Measurements from ENCODE around the gene GLUL.

The GLUL gene

GRCh38 chr1:182426442-182427430 is 35.1 kb upstream of the GLUL start:
- TF ChIP-seq CTCF (IDR thresholded peaks at IDR 0.05; ENCODE audit: insufficient read depth, low read depth, low read length, missing control alignments): no peak
- DNase-seq (ENCODE audit: low read depth): peak; percentile 92
- peak overlapping the region; percentile 17 for H3K4me3 ChIP-seq (ENCODE audit: low read depth, low read length)

- no peak for TF ChIP-seq CTCF (IDR thresholded peaks at IDR 0.05; ENCODE audit: insufficient read depth, low read depth, low read length, missing control alignments)
- H3K4me3 ChIP-seq (ENCODE audit: low read depth, low read length): no peak overlapping the region
- DNase-seq (ENCODE audit: low read depth): no peak
Measured at GRCh38 chr1:182415789-182416188, 24.2 kb upstream of the GLUL start.

- no peak overlapping the region for H3K4me3 ChIP-seq (ENCODE audit: low read depth, low read length)
- DNase-seq (ENCODE audit: low read depth): no peak
- TF ChIP-seq CTCF (IDR thresholded peaks at IDR 0.05; ENCODE audit: insufficient read depth, low read depth, low read length, missing control alignments): no peak
Measured at GRCh38 chr1:182413969-182414368, 22.4 kb upstream of the GLUL start.

- no peak overlapping the region for H3K4me3 ChIP-seq (ENCODE audit: low read depth, low read length)
- no peak for DNase-seq (ENCODE audit: low read depth)
- no peak for TF ChIP-seq CTCF (IDR thresholded peaks at IDR 0.05; ENCODE audit: insufficient read depth, low read depth, low read length, missing control alignments)
Measured at GRCh38 chr1:182413486-182413885, 21.9 kb upstream of the GLUL start.

- DNase-seq (ENCODE audit: low read depth): no peak
- no peak for TF ChIP-seq CTCF (IDR thresholded peaks at IDR 0.05; ENCODE audit: insufficient read depth, low read depth, low read length, missing control alignments)
Measured at GRCh38 chr1:182410620-182411273, 19.2 kb upstream of the GLUL start.

GRCh38 chr1:182410138-182410537 is 18.5 kb upstream of the GLUL start:
- no peak overlapping the region for H3K4me3 ChIP-seq (ENCODE audit: low read depth, low read length)
- TF ChIP-seq CTCF (IDR thresholded peaks at IDR 0.05; ENCODE audit: insufficient read depth, low read depth, low read length, missing control alignments): no peak
- no peak for DNase-seq (ENCODE audit: low read depth)

More at GRCh38 chr1:182410620-182411273, 19.2 kb upstream of the GLUL start:
- H3K4me3 ChIP-seq (ENCODE audit: low read depth, low read length): no peak overlapping the region

All from GM12865 (cell line).